NCI-H2227 (cell line): ENCODE results near the gene NKX2-1.
A peak's percentile ranks its signal among the peaks of the same experiment; 100 is the strongest.
"Not testable (repeated sequence)": the region's sequence is repeated elsewhere in the genome, so short reads cannot be mapped to it uniquely, and the experiment has no call there.

ENCODE experiments used
- DNase-seq: peaks from one replicate; lab custom pipeline; 2025; ENCODE audit not compliant: unreplicated experiment; lab: John Stamatoyannopoulos, UW

NKX2-1 gene

DNA sequence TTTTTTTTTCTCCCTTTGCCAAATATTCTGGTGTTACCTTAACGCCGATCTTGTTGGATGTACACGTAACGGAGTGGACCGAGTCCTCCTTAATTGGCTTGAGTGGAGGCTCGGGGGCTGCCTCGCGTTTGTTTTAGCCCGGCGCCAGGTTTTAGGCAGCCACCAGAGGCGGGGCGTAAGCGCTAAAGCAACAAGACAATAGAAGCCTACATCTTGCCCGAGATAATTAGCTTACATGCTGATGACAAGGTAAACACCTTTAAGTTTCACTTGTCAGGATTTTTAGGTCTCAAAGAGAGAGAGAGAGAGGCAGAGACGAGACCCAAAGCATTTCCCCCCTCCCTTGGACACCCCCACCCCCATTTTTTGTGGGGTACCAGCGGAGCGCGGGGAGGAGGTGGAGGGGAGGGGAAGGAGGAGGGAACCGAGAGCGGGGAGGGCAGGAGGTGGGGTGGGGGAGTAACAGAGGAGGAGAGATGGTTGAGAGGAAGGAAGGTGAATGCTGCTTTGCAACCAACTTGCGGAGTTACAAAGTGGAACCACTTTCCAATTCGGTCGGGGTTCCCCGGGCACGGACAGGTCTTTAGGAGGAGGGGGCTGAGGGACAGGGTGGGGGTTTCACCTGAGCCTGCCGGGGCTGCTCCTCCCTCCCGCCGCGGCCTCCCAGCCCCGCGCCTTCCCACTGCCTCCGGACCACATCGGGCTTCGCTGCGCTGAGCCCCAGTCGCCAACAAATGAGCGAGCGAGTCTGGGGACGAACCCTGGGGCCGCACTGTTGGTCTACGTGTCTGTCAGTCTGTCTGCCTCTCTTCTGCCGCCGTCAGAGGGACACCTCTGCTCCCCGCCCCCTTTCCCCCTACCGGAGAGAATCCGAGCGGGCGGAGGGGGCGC is at the start of gene NKX2-1:
Gene NKX2-1, minus strand, starts transcription at position 802 of the 891 bp plus-strand sequence. Its CDS starts 103 bp downstream, at position 699.
- peak; percentile 76 for DNase-seq

DNA sequence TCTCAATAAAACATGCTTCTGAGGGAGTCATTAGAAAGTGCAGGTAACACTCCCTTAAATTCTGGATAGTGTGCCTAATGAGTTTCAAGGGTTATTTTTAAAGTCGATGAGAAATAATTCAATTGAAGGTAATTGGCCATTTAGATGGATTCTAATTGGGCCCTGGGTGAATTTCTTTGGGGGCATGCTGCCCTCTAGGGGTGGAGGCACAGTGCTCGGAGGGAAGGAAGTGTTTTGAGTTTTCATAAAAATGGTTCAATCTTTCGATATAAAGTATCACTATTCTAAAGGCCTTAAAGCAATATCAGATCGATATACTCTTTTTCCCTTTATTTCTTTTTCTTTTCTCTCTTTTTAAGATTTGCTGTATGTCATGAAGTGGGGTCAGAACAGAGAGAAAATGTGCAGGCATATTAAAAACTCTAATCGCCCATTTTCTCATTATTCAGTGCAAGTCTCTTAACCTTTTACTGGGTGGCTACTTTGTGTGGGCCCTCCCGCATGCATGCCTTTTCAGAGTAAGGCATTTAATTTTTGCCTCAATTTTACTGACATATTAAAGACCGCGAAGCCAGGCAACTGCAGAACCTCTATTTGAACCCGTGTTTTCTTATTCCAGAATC is 36.9 kb upstream of the NKX2-1 start:
- DNase-seq: peak; percentile 9

DNA sequence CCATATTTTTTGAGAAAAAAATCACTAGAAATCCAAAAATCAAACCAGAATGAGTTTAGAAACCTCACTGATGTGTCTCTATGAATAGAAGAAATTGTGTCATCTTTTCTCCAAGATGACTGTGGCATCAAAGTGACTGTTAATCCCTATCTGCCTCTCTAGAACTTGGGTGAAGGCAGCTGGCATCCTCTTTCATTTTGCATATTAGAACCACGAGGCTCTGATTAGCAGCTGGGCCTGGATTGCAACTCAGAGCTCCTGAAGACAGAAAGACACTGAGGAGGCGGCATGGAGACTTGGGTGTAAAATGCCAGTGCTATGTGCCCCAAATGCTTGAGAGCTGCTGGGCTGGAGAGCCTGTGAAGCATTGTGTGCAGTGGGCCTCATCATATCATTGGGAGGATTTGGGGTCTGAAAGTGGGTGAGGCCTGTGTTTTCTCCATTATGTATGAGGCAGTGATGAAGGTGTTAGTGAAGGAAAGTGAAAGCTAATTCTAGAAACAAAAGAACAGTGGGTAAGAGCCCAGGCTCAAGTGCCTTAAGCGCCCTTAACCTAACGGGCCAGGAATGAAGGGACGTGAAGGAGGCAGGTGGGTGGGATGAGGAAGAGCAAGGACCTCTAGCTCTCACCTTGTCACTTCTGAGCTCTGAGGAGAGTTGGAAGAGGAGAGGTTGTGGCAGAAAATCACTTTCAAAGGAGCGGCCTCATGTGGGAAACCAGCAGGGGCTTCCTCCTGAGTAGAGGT is 36.1 kb upstream of the NKX2-1 start:
- DNase-seq: no peak

DNA sequence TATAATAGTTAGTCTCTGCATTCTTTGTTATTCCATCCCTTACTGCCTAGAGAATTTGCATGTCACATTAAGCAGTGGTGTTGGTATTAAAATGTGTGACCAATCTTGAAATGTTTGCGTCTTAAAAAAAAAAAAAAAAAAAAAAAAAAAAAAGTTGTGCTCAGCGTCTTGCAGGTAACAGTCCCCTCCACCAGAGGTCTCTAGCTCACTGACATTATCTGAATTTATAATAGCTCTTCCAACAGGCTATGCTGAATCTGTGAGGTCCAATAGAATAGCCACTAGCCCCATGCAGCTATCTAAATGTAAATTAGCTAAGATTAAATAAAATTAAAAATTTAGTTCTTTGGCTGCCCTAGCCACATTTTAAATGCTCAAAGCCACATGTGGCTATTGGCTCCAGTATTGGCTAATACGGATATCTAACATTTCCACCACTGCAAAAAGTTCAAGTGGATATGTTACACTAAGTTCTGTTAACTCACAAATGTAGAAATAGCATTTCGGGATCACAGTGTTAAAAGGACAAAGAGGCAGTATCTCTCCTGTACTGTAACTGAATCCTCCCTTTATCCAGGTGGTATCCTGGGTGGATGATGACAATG is 33.7 kb upstream of the NKX2-1 start:
- peak; percentile 65 for DNase-seq

DNA sequence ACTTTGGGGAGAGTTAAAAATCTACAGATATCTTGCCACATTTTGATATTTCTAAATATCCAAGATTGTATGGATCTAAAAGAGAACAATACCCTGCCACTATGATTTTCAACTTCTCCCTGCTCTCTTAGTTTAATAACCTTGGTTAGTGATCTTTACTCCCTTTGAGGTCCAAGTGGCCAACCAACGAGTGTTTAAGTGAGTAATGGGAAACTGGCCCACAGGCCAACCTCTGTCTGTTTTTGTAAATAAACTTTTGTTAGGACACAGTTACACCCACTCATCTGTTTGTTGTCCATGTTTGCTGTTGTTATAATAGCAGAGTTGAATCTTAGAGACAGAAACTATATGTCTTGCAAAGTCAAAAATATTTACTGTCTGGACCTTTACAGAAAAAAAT is 30.9 kb upstream of the NKX2-1 start:
- DNase-seq: no peak

DNA sequence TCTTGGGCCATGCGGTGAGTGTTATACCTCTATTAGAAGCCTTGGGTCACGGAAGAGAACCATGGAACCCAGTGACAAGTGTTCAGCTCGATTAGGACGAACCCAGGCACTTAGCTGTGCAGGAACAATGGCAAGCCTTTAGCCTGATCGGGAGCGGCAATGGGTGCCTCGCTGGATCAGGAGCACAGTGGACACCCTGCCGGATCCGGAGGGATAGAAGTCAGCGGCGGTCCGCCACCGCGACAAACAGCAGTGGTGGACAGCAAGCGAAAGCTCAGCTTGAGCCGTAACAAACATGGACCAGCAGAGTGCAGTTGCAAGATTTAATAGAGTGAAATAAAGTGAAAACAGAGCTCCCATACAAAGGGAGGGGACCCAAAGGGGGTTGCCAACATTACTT is 24.2 kb upstream of the NKX2-1 start:
- not testable (repeated sequence) for DNase-seq

DNA sequence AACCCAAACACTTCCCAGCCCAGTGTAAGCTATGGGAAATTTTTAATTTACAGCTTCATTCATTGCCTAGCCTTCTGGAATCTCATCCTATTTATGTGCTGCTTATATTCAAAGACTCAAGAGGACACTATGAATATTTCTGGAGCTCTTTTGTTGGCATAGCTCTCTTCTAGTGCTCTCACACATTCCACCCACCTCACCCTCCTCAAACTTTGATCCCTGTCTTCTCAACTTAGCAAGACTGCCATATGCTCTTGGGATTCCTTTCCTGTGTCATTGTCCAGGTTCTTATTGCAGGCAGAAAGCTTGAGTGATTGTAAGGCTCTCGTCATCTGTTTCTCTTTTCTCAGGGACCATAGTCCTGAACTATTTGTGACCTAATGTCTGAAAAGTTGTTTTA is 18.0 kb upstream of the NKX2-1 start:
- no peak for DNase-seq

DNA sequence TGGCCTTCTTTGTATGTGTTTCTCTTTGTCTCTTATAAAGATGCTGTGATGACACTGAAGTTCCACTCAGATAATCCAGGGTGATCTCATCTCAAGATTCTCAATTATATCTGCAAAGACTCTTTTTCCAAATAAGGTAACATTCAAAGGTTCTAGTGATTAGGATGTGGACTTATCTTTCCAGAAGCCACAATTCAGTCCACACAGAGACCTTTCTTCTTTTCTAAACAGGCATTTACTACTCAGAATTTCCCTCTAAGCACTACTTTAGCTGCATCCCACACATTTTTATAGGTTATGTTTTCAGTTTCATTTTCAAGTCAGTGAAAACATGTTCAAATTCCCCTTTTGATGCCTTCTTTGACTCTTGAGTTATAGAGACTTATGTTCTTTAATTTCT is 9.0 kb upstream of the NKX2-1 start:
- no peak for DNase-seq

DNA sequence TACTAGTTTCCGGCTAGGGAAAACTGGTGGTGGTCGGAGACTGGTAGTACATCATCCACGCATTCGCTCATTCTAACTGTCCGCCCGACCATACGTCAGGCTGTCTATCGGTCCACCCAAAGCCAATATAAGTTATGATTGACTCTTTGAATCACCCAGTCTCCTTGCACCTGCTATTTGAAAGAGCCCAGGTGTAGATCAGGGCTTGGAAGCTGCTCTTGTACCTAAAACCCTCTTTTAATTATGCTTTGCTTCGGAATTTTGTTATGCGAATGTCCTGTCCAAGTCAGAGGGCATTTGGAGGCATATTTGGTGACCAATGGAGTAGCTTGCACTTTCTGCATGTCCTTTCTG is 5.7 kb upstream of the NKX2-1 start:
- DNase-seq: no peak

DNA sequence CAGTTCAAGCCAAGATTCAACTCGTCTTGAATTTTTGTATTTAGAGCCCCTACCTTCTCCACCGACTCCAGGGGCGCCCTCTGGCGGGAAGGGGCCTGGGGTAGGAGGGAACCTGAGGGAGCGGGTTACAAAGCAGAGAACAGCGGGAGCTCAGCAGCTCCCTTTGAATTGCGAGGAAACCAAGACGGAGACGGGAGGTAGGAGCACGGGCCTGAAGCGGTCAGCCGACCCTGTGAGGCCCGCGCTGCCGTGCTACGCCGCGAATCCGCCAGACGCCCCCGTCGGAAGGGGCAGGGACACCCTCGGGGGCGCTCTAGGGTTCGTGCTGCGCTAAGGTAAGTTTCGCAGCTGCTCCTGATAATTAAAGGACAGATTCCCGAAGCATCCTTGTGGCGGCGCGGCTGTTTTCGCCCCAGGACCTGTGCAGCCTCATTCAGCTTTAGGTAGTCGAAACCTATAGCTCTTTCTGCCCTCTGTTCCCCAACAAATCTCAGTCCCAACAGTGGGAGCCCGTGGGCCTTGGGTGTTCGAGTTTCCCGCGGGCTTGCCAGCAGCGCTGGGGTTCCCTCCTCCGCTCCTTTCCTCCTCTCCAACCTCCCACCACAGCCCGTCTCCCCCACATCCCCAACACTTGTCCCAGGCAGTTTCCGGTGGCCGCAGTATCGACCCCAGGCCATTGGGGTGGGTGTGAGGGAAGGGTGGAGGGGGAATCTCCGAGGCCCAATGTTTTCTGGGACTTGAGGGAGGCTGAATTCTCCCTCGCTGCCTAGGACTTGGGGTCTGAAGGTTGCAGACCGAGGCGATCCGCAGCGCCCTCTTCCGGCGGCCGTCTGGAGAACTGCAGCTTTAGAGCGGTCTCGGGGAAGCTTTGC is 5.1 kb upstream of the NKX2-1 start:
- peak; percentile 31 for DNase-seq

DNA sequence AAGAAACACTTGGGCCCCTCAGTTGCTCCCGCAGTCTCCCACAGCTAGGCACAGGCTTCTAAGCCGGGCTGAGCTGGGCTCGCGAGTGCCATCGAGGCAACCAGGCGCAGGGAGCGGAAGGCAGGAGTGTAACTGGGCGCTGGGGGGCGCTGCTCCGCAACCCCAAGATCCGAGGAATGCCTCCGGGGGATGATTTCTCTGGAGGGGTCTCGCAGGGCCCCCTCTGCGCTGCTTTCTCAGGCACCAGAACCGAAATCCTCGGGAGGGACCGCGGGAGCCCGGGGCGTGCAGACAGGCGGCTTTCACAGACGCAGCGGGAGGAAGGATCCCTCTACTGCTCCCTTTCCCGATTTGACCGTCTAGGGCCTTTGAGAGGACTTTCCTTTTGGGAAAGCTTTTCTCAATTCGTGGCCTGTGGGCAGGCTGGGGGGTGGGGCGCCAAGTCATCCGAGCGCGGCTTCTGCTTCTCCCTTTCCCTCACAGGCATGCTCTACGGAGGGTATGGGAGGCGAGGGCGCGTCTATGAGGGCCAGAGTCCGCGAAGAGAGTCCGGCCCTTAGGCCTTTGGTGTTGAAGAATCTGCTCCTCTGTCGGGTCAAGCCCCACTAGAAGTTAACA is 4.3 kb upstream of the NKX2-1 start:
- no peak for DNase-seq

DNA sequence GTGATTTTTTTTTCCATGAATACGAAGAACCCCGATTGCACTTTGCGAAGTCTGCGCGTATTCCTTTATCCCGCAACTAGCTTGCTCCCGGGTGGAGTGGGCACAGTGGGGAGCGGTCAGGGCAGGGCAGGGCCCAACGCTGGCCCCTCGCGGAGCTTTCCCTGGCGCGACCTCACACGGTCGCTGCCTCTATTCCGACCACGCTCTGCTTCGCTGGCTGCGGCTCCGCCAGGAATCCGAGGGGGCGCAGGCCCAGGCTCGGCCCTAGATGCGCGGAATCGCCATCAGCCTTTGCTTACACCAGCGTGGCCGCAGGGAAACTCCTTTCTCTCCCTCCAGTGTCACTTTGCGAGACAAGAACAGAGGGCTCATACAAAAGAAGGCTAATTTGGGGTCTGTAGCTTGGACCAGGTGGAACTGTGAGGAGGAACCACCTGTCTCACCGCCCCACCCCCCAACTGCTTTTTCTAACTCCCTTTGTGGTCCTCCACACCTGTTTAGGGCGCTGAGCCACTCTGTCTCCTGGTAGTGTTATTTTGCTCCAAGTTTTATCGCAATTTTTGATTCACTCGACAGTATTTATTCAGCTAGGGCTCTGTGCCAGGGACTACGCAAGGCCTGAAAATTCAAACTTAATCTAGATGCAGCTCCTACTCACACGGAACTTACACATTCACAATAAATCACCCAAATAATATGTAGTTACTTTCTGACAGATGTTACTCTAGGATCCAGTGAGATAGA is 3.1 kb upstream of the NKX2-1 start:
- no peak for DNase-seq

DNA sequence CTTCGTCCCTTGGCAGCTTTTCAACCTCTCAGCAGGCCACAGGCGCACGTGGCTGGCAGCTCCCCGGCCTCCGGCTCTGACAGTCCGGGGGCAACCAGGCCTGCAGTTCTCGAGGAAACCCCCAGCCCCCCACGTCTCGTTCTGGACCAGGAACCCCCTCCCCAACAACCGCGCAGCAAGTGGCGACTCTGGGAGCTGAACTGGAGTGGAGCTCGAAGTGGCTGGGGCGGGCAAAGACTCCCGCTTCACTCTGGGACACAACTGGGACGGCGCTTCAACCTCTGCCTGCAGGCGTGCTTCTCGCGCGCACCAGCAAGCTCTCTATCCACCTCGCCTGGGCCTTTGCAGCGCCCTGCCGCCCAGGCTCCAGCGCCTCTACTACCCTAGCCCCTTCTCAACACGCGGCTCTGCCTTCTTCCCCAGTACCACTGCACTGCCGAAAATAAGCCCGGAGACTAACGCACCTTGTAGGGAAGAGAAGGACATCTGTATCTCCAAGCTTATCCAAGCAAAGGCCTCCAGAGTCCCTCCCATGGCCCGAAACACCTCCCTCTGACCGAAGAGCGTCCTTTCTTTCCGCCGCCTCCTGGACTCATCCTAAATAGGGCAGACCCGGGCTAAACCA is 2.4 kb upstream of the NKX2-1 start:
- DNase-seq: no peak

DNA sequence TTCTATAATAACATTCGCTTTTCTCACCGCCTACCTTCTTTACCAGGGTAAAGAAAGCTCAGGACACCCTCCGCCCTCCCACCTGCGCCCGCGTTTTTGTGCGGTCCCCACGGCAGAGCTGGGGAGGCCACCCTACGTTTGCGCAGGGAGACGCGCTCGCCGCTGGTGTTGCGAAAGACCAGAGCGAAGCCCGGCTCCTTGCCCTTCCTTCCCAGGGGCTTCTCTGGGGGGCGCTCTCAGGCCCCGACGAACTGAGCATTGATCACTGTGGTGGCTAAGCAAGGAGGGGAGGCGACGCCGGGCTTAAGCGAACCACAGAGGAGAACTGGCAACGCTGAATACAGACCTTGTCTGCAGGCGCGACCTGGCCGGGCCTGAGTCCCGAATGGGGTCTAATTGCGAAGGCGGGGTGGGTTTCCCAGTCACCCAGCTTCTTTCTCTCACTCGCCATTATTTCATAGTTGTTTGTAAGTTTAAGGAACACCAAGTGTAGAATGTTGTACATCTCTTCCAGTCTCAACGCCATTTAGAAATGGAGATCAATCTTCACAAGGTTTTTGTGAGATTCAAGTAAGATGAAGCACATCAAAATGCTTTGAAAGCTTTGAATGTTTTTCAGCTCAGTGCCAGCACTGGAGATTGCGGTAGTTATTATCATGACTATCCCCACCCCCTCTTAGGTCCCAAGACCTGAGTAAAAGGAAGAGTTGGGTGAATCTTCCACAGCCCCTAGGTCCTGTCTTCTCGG is 1.7 kb upstream of the NKX2-1 start:
- peak; percentile 29 for DNase-seq

DNA sequence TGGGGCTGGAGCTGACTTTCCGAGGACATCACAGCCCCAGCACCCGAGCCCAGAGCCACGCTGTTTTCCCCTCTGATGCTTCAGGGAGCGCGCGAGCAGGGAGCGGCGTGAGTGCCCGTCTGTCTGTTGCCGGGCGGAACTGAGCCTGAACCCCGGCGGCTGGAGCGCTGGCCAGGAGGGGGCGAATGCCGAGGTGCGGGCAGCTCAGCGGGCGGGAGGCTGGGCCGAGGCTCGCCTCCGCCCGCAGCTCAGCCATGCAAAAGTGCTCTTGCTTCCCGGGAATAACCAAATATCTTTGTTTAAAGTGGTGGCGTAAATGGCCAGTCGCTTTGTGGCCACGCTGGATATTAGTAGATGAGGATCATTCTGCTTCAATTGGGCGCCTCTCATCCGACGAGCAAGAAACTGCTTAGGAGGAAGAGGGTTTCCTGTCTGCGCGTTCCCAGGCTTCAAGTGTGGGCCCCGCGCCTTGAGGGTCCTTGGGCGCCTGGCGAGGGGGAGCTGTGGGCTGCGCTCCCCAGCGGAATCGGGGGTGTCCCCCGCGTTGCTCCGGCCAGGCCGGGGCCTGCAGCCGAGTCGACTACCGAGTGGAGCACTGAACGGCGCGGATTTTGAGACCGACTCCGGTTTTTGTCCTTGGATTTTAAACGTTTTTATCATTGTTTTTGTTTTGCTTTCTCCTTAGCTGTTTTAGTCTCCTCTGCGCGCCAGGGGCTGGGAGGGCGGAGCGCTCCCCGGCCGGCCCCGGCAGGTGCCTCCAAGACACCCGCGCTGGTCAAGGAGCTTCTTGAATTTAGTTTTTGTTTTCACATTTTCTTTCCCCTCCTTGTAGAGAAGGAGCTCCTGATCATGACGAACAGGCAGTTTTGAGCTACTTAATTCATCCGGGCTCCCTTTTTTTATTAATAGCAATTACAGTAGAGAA is 831 bp upstream of the NKX2-1 start:
- peak; percentile 69 for DNase-seq

DNA sequence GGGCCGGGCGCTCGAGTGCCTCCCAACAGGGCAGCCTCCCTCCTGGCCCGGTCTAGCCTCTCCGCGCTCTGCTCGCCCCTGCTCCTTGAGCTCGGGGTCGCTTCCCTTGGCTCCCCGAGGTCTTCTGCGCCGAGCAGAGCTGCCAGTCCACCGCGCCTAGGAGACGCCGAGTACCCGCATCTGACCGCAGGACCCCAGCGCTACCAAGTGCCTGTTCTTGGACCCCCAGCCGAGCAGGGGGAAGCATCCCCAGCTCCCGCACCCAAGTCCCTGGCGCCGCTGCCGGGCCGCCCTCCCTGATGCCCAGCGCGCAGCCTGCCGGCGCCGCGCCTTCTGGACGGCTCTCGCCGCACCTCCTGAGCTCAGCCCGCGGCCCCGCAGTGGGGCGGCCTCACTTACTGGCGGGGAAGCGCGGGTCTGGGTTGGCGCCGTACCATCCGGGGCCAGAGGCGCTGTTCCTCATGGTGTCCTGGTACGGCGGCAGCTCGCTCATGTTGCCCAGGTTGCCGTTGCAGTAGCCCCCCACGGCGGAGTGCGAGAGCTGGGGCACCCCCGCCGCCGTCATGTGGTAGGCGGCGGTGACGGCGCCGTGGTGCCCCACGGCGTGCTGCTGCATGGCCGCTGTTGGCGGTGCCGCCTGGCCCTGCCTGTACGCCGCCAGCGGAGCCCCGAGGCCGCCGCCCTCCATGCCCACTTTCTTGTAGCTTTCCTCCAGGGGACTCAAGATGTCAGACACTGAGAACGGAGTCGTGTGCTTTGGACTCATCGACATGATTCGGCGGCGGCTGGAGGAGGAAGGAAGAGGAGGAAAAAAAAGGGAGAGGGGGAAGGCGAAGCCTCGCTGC is 1.2 kb downstream of the NKX2-1 start:
- peak; percentile 62 for DNase-seq
